GM12892 (cell line): Measurements from ENCODE around the gene THOC5.

ENCODE experiments used
- POLR2A ChIP-seq: IDR thresholded peaks from 2 replicates; pipeline ENCODE4 v1.6.1; 2011; ENCODE audit warnings: low read depth, low read length, control low read depth
- POLR2AphosphoS5 ChIP-seq: IDR thresholded peaks from 2 replicates; pipeline ENCODE4 v1.6.1; 2011; ENCODE audit warnings: low read depth, low read length, control low read depth

GRCh38 chr22:29531419-29531818 lies 22.1 kb downstream of the THOC5 start:
- TF ChIP-seq POLR2AphosphoS5 = no peak
- no peak for TF ChIP-seq POLR2A
